Activated naive CD4-positive, alpha-beta T cell (primary cell): ENCODE data around the gene EEF1AKMT4.
A peak's percentile ranks its signal among the peaks of the same experiment; 100 is the strongest.
"Not testable (repeated sequence)": the region's sequence is repeated elsewhere in the genome, so short reads cannot be mapped to it uniquely, and the experiment has no call there.

Experiments used
- DNase-seq, 4 experiments: peaks; one replicate each; lab custom pipeline; 2025; lab: John Stamatoyannopoulos, UW

Gene EEF1AKMT4

GRCh38 chr3:184259878-184260723 is 10.6 kb downstream of the EEF1AKMT4 start:
- DNase-seq, result peak in 1 of 4 experiments; percentile 35

GRCh38 chr3:184260724-184261269 is 11.3 kb downstream of the EEF1AKMT4 start:
- DNase-seq, result no peak

GRCh38 chr3:184261270-184261853 is 11.9 kb downstream of the EEF1AKMT4 start, which contains the start of gene CAMK2N2:
CAMK2N2 (minus strand) TSS chr3:184261553; CDS start chr3:184261285, 268 bp downstream.
- DNase-seq, result peak in 1 of 4 experiments; percentile 14

- no peak for DNase-seq
These were observed 12.6 kb downstream of the EEF1AKMT4 start for GRCh38 chr3:184261854-184262763.

GRCh38 chr3:184262764-184263179 is 13.3 kb downstream of the EEF1AKMT4 start:
- DNase-seq, result no peak

- DNase-seq, result not testable (repeated sequence)
These were observed 17.8 kb downstream of the EEF1AKMT4 start for GRCh38 chr3:184267249-184267648.

- no peak for DNase-seq
These were observed 22.8 kb downstream of the EEF1AKMT4 start for GRCh38 chr3:184272269-184272668.

- DNase-seq, result no peak
These were observed 25.9 kb downstream of the EEF1AKMT4 start for GRCh38 chr3:184275381-184275701.

- DNase-seq, result no peak
These were observed 26.8 kb downstream of the EEF1AKMT4 start, which contains the start of gene ECE2 for GRCh38 chr3:184275961-184276910. ECE2 (plus strand) TSS chr3:184276022; CDS start chr3:184276154, 132 bp downstream.

GRCh38 chr3:184277366-184277765 is 27.9 kb downstream of the EEF1AKMT4 start:
- no peak for DNase-seq

- no peak for DNase-seq
These were observed 33.5 kb downstream of the EEF1AKMT4 start for GRCh38 chr3:184282941-184283340.

GRCh38 chr3:184283681-184284080 is 34.2 kb downstream of the EEF1AKMT4 start:
- DNase-seq, result no peak

GRCh38 chr3:184284696-184285095 is 35.2 kb downstream of the EEF1AKMT4 start:
- no peak for DNase-seq

- peak; percentile 16 to 38 (median 20) for DNase-seq
These were observed 40.0 kb downstream of the EEF1AKMT4 start for GRCh38 chr3:184289426-184289938.

GRCh38 chr3:184290331-184290730 is 40.9 kb downstream of the EEF1AKMT4 start:
- DNase-seq, result no peak

- no peak for DNase-seq
These were observed 41.7 kb downstream of the EEF1AKMT4 start for GRCh38 chr3:184291044-184291737.

GRCh38 chr3:184291738-184292445 is 42.4 kb downstream of the EEF1AKMT4 start:
- DNase-seq, result no peak

- DNase-seq, result no peak
These were observed 46.3 kb downstream of the EEF1AKMT4 start for GRCh38 chr3:184295771-184296170.

- no peak for DNase-seq
These were observed 47.1 kb downstream of the EEF1AKMT4 start for GRCh38 chr3:184296616-184297015.
